Endothelial cell of umbilical vein (primary cell): Measurements from ENCODE around the gene L3MBTL3. TPM values are rescaled to one million over a fixed set of nuclear protein-coding genes. Genes with fewer than 3 reads are reported as not detected.

ENCODE experiments used
- BruUV-seq: library from RNA; stranded (reverse); fragments of 400-500 nt; replicated peaks from 2 replicates; lab custom pipeline; 2021; lab: Mats Ljungman, UMichigan
- CTCF ChIA-PET: fragments of 300-600, 350-600 bp; sonication (Branson Sonifier 250); formaldehyde crosslinking; loops from one replicate; lab custom pipeline; 2021; ENCODE audit warnings: antibody characterized with exemption, inconsistent platforms; lab: Charles Lee
- POLR2A ChIA-PET: fragments of 300-600, 350-600 bp; sonication (Branson Sonifier 250); formaldehyde crosslinking; loops from one replicate; lab custom pipeline; 2021; ENCODE audit warnings: antibody characterized with exemption, inconsistent platforms; lab: Charles Lee
- DNase-seq: peaks from one replicate; pipeline ENCODE4 v3.0.0-alpha.2; 2011; ENCODE audit warnings: low read depth, low spot score
- FAIRE-seq: peaks from 2 replicates; lab custom pipeline; 2011; peaks lifted over from hg19 to GRCh38; lab: Jason Lieb, UNC
- H2AFZ ChIP-seq: 2 replicates; pipeline ENCODE4 v1.6.0; 2012; ENCODE audit warnings: low read depth, low read length, control low read depth, inconsistent platforms
- H3K27ac ChIP-seq: 2 replicates; pipeline ENCODE4 v1.5.1; 2011; ENCODE audit warnings: low read depth, mild to moderate bottlenecking, control low read depth, low read length, moderate library complexity; ENCODE audit not compliant: insufficient read depth
- H3K27me3 ChIP-seq, 2 experiments: 2 replicates each; pipeline versions ENCODE4 v1.6.0 to v1.6.1; 2011; ENCODE audit warnings: low read length in 2 of 2, mixed read lengths in 1 of 2; ENCODE audit not compliant: control insufficient read depth in 2 of 2, insufficient read depth in 2 of 2
- H3K36me3 ChIP-seq, 2 experiments: 2 replicates in 1 of 2; 3 replicates in 1 of 2; pipeline ENCODE4 v1.5.1; 2011; ENCODE audit warnings: low read length in 2 of 2, mild to moderate bottlenecking in 1 of 2, moderate library complexity in 1 of 2; ENCODE audit not compliant: control insufficient read depth in 2 of 2, insufficient read depth in 2 of 2; ENCODE audit errors: extremely low read depth in 1 of 2
- H3K4me1 ChIP-seq: 3 replicates; pipeline ENCODE4 v1.5.1; 2011; ENCODE audit warnings: mild to moderate bottlenecking, low read length; ENCODE audit not compliant: control insufficient read depth, insufficient read depth; ENCODE audit errors: extremely low read depth
- H3K4me2 ChIP-seq: 2 replicates; pipeline ENCODE4 v1.6.1; 2011; ENCODE audit warnings: low read length, control low read depth, mixed read lengths; ENCODE audit not compliant: insufficient read depth
- H3K4me3 ChIP-seq, 3 experiments: fragments of 200-600 bp in 1 of 3; sonication (generic), shearing (Covaris generic) in 1 of 3; replicated peaks in 1 of 3; 2 replicates each; pipeline ENCODE4 v1.5.1; 2011 to 2016; ENCODE audit warnings: control low read depth in 3 of 3, low read length in 3 of 3, mild to moderate bottlenecking in 2 of 3, inconsistent platforms in 1 of 3, low read depth in 1 of 3, moderate library complexity in 1 of 3; ENCODE audit not compliant: insufficient read depth in 1 of 3
- H3K79me2 ChIP-seq: 2 replicates; pipeline ENCODE4 v1.6.0; 2012; ENCODE audit warnings: low read length, inconsistent platforms; ENCODE audit not compliant: control insufficient read depth, insufficient read depth
- H3K9ac ChIP-seq: replicated peaks from 2 replicates; pipeline ENCODE3; 2011; ENCODE audit warnings: low read length, control low read depth; ENCODE audit not compliant: insufficient read depth; ENCODE audit errors: extremely low read depth
- H3K9me1 ChIP-seq: replicated peaks from 3 replicates; pipeline ENCODE4 v1.6.0; 2011; ENCODE audit warnings: mild to moderate bottlenecking, low read length; ENCODE audit not compliant: control insufficient read depth, insufficient read depth; ENCODE audit errors: extremely low read depth
- H3K9me3 ChIP-seq: replicated peaks from 2 replicates; pipeline ENCODE4 v1.5.1; 2012; ENCODE audit warnings: low read length, inconsistent platforms; ENCODE audit not compliant: control insufficient read depth, insufficient read depth
- H4K20me1 ChIP-seq: replicated peaks from 2 replicates; pipeline ENCODE3; 2011; ENCODE audit warnings: mild to moderate bottlenecking, low read length; ENCODE audit not compliant: control insufficient read depth, insufficient read depth; ENCODE audit errors: extremely low read depth
- CTCF ChIP-seq, 2 donors: IDR thresholded peaks; 1 replicate in 1 of 2; 2 replicates in 1 of 2; pipeline ENCODE4 v1.5.1; 2011; ENCODE audit warnings: low read length in 2 of 2, mild to moderate bottlenecking in 2 of 2, moderate library complexity in 2 of 2, control low read depth in 1 of 2, inconsistent platforms in 1 of 2, low read depth in 1 of 2; ENCODE audit not compliant: insufficient read depth in 1 of 2; ENCODE audit errors: extremely low read depth in 1 of 2
- EZH2 ChIP-seq: IDR thresholded peaks from 2 replicates; pipeline ENCODE4 v1.6.1; 2012; ENCODE audit warnings: borderline replicate concordance, low read depth, mild to moderate bottlenecking, moderate library complexity, low read length, inconsistent platforms; ENCODE audit not compliant: severe bottlenecking
- FOS ChIP-seq: IDR thresholded peaks from 2 replicates; pipeline ENCODE4 v1.6.1; 2011; ENCODE audit warnings: mild to moderate bottlenecking, low read length, moderate library complexity, borderline replicate concordance; ENCODE audit not compliant: insufficient read depth
- GATA2 ChIP-seq: IDR thresholded peaks from 2 replicates; pipeline ENCODE4 v1.7.0; 2011; ENCODE audit warnings: low read depth, mild to moderate bottlenecking, moderate library complexity, mixed read lengths, low read length; ENCODE audit not compliant: insufficient read length, insufficient read depth
- JUN ChIP-seq: IDR thresholded peaks from 2 replicates; pipeline ENCODE4 v1.6.1; 2011; ENCODE audit warnings: borderline replicate concordance, low read depth; ENCODE audit not compliant: insufficient read length, insufficient read depth
- MAX ChIP-seq: IDR thresholded peaks from 2 replicates; pipeline ENCODE4 v1.6.1; 2011; ENCODE audit not compliant: insufficient read depth, insufficient read length
- MYC ChIP-seq: IDR thresholded peaks from one replicate; pipeline ENCODE4 v1.6.1; 2011; ENCODE audit warnings: mild to moderate bottlenecking, low read depth, low read length
- POLR2A ChIP-seq: IDR thresholded peaks from 2 replicates; pipeline ENCODE4 v1.6.1; 2012; ENCODE audit warnings: low read depth, mild to moderate bottlenecking, control low read depth, low read length
- POLR2AphosphoS5 ChIP-seq: IDR thresholded peaks from 2 replicates; pipeline ENCODE4 v1.6.1; 2012; ENCODE audit warnings: low read depth, mild to moderate bottlenecking, control low read depth, low read length, moderate library complexity; ENCODE audit not compliant: insufficient read depth
- dilution Hi-C: fragments of 300-500 bp; cut with MboI; formaldehyde crosslinking; loops from one replicate; pipeline ENCODE4 v1.15.0; 2019; ENCODE audit warnings: low sequenced_read_pairs; ENCODE audit not compliant: extremely low pct_ligation_motif_present
- intact Hi-C: fragments of 100-400 bp; cut with micrococcal nuclease; formaldehyde crosslinking; loops from one replicate; pipeline ENCODE4 v1.10.0; 2022
- polyA plus RNA-seq, 4 experiments: library from polyadenylated mRNA; depleted of rRNA in 3 of 4; stranded (reverse) in 3 of 4; unstranded in 1 of 4; fragments of >200 nt; gene quantifications; 2 replicates each; pipeline versions ENCODE4 v1.2.1 to v1.2.3, GENCODE V29; 2011 to 2012; ENCODE audit warnings: missing spikeins in 1 of 4
- total RNA-seq: library from RNA; stranded (reverse); gene quantifications from 2 replicates; pipeline ENCODE4 v1.2.3, GENCODE V29; 2021

Gene L3MBTL3
- total and polyA plus RNA-seq, 2 donors (not counting 3 experiments of a cell fraction or from before 2014, with no cell fraction given): 26.5 to 86.1 TPM

- POLR2A ChIA-PET: no interaction called here
- dilution Hi-C loops: no loop called here
- Histone ChIP-seq H3K9ac (no peak overlapping the region), H3K4me2 (no peak overlapping the region), H3K4me3 (no peak overlapping the region), H3K27ac (no peak overlapping the region), H3K27me3 (no peaks in the 10 kb centered on the region), H3K9me3 (no peaks in the 10 kb centered on the region), H3K36me3 (peaks cover 32 to 38% of the 10 kb centered on the region in 2 experiments), H3K4me1 (no peaks in the 10 kb centered on the region), H2AFZ (no peak overlapping the region), H3K79me2 (peaks cover 3% of the 10 kb centered on the region), H4K20me1 (no peaks in the 10 kb centered on the region), H3K9me1 (no peaks in the 10 kb centered on the region)
- CTCF ChIA-PET: interaction anchor here (2.0 kb wide), 1 partner anchor 227 kb away, joined by 6 read pairs; no protein-coding TSS in a partner anchor
- DNase-seq (no peak), FAIRE-seq (no peak)
- TF ChIP-seq MYC (no peak), FOS (no peak), POLR2AphosphoS5 (no peak), JUN (no peak), MAX (no peak), CTCF (IDR thresholded peaks at IDR 0.05; ENCODE audit: extremely low read depth in 1 of 2, insufficient read depth in 1 of 2, low read depth in 1 of 2, low read length in 2 of 2) (no peak), POLR2A (no peak), EZH2 (no peak), GATA2 (no peak)
- BruUV-seq: no TSS peak
- intact Hi-C loops: no loop called here
Measured at GRCh38 chr6:130055271-130055670, 36.9 kb downstream of the L3MBTL3 start.
